ENCODE results near the gene ZNF267.
A peak's percentile ranks its signal among the peaks of the same experiment; 100 is the strongest.

Gene ZNF267

GRCh38 chr16:31871510-31871909 lies 2.1 kb upstream of the ZNF267 start:
- ChIA-PET POLR2A (no interaction called here), CTCF (interaction anchor here (1.1 to 3.1 kb wide), 3 partner anchors 9 to 397 kb away, joined by 3 to 14 read pairs (median 4); no protein-coding TSS in a partner anchor)
- no CpG with 5 or more reads among the region's 3 CpGs for WGBS (ENCODE audit: insufficient coverage)
- Histone ChIP-seq H3K36me3 (ENCODE audit: control insufficient read depth in 4 of 4, insufficient read depth in 4 of 4, low read length in 3 of 4) (peaks cover 0 to 18% (median 6%) of the 10 kb centered on the region in 4 experiments), H3K27me3 (replicated peaks in 2 of 5; ENCODE audit: control insufficient read depth in 4 of 5, insufficient read depth in 5 of 5, low read length in 4 of 5) (no peaks in the 10 kb centered on the region), H3K27ac (ENCODE audit: insufficient read depth in 1 of 2, low read depth in 1 of 2, low read length in 2 of 2, poor library complexity in 1 of 2, severe bottlenecking in 2 of 2) (no peak overlapping the region), H3K4me1 (ENCODE audit: control extremely low read depth in 1 of 4, control insufficient read depth in 4 of 4, insufficient read depth in 4 of 4, low read length in 3 of 4) (peaks cover 25 to 58% (median 43%) of the 10 kb centered on the region in 4 experiments), H3K9me3 (ENCODE audit: control extremely low read depth in 1 of 5, control insufficient read depth in 4 of 5, insufficient read depth in 2 of 5, low read depth in 1 of 5, low read length in 4 of 5) (peaks cover 0 to 6% (median 0%) of the 10 kb centered on the region in 5 experiments), H3K4me3 (ENCODE audit: control insufficient read depth in 1 of 7, extremely low read depth in 1 of 7, insufficient read depth in 4 of 7, low read depth in 2 of 7, low read length in 6 of 7) (no peak overlapping the region)
- no peak for DNase-seq

GRCh38 chr16:31872201-31872600 lies 1.4 kb upstream of the ZNF267 start:
- no peak overlapping the region for H3K4me3 ChIP-seq (ENCODE audit: control insufficient read depth in 1 of 7, extremely low read depth in 1 of 7, insufficient read depth in 4 of 7, low read depth in 2 of 7, low read length in 6 of 7)
- ChIA-PET POLR2A (no interaction called here), CTCF (interaction anchor here (1.5 to 3.1 kb wide), 3 partner anchors 10 to 14 kb away, joined by 4 to 14 read pairs (median 9); no protein-coding TSS in a partner anchor)
- 94% methylated on average over 4 of the region's 6 CpGs for WGBS (ENCODE audit: insufficient coverage)
- H3K4me1 ChIP-seq (ENCODE audit: control extremely low read depth in 1 of 4, control insufficient read depth in 4 of 4, insufficient read depth in 4 of 4, low read length in 3 of 4): peaks cover 28 to 65% (median 49%) of the 10 kb centered on the region in 4 experiments
- H3K27me3 ChIP-seq (replicated peaks in 2 of 5; ENCODE audit: control insufficient read depth in 4 of 5, insufficient read depth in 5 of 5, low read length in 4 of 5): no peaks in the 10 kb centered on the region
- H3K27ac ChIP-seq (ENCODE audit: insufficient read depth in 1 of 2, low read depth in 1 of 2, low read length in 2 of 2, poor library complexity in 1 of 2, severe bottlenecking in 2 of 2): no peak overlapping the region
- peaks cover 0 to 10% (median 0%) of the 10 kb centered on the region in 5 experiments for H3K9me3 ChIP-seq (ENCODE audit: control extremely low read depth in 1 of 5, control insufficient read depth in 4 of 5, insufficient read depth in 2 of 5, low read depth in 1 of 5, low read length in 4 of 5)
- peaks cover 0 to 25% (median 6%) of the 10 kb centered on the region in 4 experiments for H3K36me3 ChIP-seq (ENCODE audit: control insufficient read depth in 4 of 4, insufficient read depth in 4 of 4, low read length in 3 of 4)
- no peak for DNase-seq

GRCh38 chr16:31874366-31875111 lies 932 bp downstream of the ZNF267 start:
- H3K4me1 ChIP-seq (ENCODE audit: control extremely low read depth in 1 of 4, control insufficient read depth in 4 of 4, insufficient read depth in 4 of 4, low read length in 3 of 4): peaks cover 21 to 72% (median 48%) of the 10 kb centered on the region in 4 experiments
- peak overlapping the region; percentile 96 to 97 for H3K27ac ChIP-seq (ENCODE audit: insufficient read depth in 1 of 2, low read depth in 1 of 2, low read length in 2 of 2, poor library complexity in 1 of 2, severe bottlenecking in 2 of 2)
- H3K9me3 ChIP-seq (ENCODE audit: control extremely low read depth in 1 of 5, control insufficient read depth in 4 of 5, insufficient read depth in 2 of 5, low read depth in 1 of 5, low read length in 4 of 5): peaks cover 0 to 24% (median 0%) of the 10 kb centered on the region in 5 experiments
- 0% methylated on average over 7 of the region's 14 CpGs for WGBS (ENCODE audit: insufficient coverage)
- H3K27me3 ChIP-seq (replicated peaks in 2 of 5; ENCODE audit: control insufficient read depth in 4 of 5, insufficient read depth in 5 of 5, low read length in 4 of 5): no peaks in the 10 kb centered on the region
- ChIA-PET POLR2A (interaction anchor here (0.9 to 1.8 kb wide), 2 partner anchors 162 to 417 kb away, joined by 3 to 4 read pairs; a partner anchor contains a TSS), CTCF (interaction anchor here (1.3 to 2.2 kb wide), 3 partner anchors 13 to 173 kb away, joined by 3 to 9 read pairs (median 4); no protein-coding TSS in a partner anchor)
- peak overlapping the region; percentile 83 to 99 (median 97) for H3K4me3 ChIP-seq (ENCODE audit: control insufficient read depth in 1 of 7, extremely low read depth in 1 of 7, insufficient read depth in 4 of 7, low read depth in 2 of 7, low read length in 6 of 7)
- DNase-seq: peak; percentile 65 to 84 (median 80)
- peaks cover 2 to 48% (median 14%) of the 10 kb centered on the region in 4 experiments for H3K36me3 ChIP-seq (ENCODE audit: control insufficient read depth in 4 of 4, insufficient read depth in 4 of 4, low read length in 3 of 4)

GRCh38 chr16:31875112-31875803 lies 1.7 kb downstream of the ZNF267 start:
- POLR2A ChIA-PET: no interaction called here
- Histone ChIP-seq H3K36me3 (ENCODE audit: control insufficient read depth in 4 of 4, insufficient read depth in 4 of 4, low read length in 3 of 4) (peaks cover 2 to 55% (median 18%) of the 10 kb centered on the region in 4 experiments), H3K4me3 (ENCODE audit: control insufficient read depth in 1 of 7, extremely low read depth in 1 of 7, insufficient read depth in 4 of 7, low read depth in 2 of 7, low read length in 6 of 7) (peak overlapping the region in 6 of 7 experiments; percentile 88 to 99 (median 98)), H3K27me3 (replicated peaks in 2 of 5; ENCODE audit: control insufficient read depth in 4 of 5, insufficient read depth in 5 of 5, low read length in 4 of 5) (no peaks in the 10 kb centered on the region), H3K9me3 (ENCODE audit: control extremely low read depth in 1 of 5, control insufficient read depth in 4 of 5, insufficient read depth in 2 of 5, low read depth in 1 of 5, low read length in 4 of 5) (peaks cover 0 to 31% (median 0%) of the 10 kb centered on the region in 5 experiments), H3K4me1 (ENCODE audit: control extremely low read depth in 1 of 4, control insufficient read depth in 4 of 4, insufficient read depth in 4 of 4, low read length in 3 of 4) (peaks cover 21 to 72% (median 46%) of the 10 kb centered on the region in 4 experiments), H3K27ac (ENCODE audit: insufficient read depth in 1 of 2, low read depth in 1 of 2, low read length in 2 of 2, poor library complexity in 1 of 2, severe bottlenecking in 2 of 2) (peak overlapping the region; percentile 96 to 97)
- CTCF ChIA-PET: interaction anchor here (2.1 kb wide), 1 partner anchor 17 kb away, joined by 4 read pairs; no protein-coding TSS in a partner anchor
- no peak for DNase-seq
- 51% methylated on average over 4 of the region's 5 CpGs for WGBS (ENCODE audit: insufficient coverage)

GRCh38 chr16:31875928-31876547 lies 2.4 kb downstream of the ZNF267 start:
- no CpG with 5 or more reads among the region's 4 CpGs for WGBS (ENCODE audit: insufficient coverage)
- H3K36me3 ChIP-seq (ENCODE audit: control insufficient read depth in 4 of 4, insufficient read depth in 4 of 4, low read length in 3 of 4): peaks cover 4 to 63% (median 21%) of the 10 kb centered on the region in 4 experiments
- H3K27ac ChIP-seq (ENCODE audit: insufficient read depth in 1 of 2, low read depth in 1 of 2, low read length in 2 of 2, poor library complexity in 1 of 2, severe bottlenecking in 2 of 2): peak overlapping the region; percentile 35 to 97
- ChIA-PET POLR2A (no interaction called here), CTCF (interaction anchor here (2.1 kb wide), 1 partner anchor 18 kb away, joined by 4 read pairs; no protein-coding TSS in a partner anchor)
- H3K9me3 ChIP-seq (ENCODE audit: control extremely low read depth in 1 of 5, control insufficient read depth in 4 of 5, insufficient read depth in 2 of 5, low read depth in 1 of 5, low read length in 4 of 5): peaks cover 0 to 36% (median 0%) of the 10 kb centered on the region in 5 experiments
- H3K4me1 ChIP-seq (ENCODE audit: control extremely low read depth in 1 of 4, control insufficient read depth in 4 of 4, insufficient read depth in 4 of 4, low read length in 3 of 4): peaks cover 21 to 73% (median 46%) of the 10 kb centered on the region in 4 experiments
- DNase-seq: no peak
- peak overlapping the region in 3 of 7 experiments; percentile 57 to 99 (median 93) for H3K4me3 ChIP-seq (ENCODE audit: control insufficient read depth in 1 of 7, extremely low read depth in 1 of 7, insufficient read depth in 4 of 7, low read depth in 2 of 7, low read length in 6 of 7)
- no peaks in the 10 kb centered on the region for H3K27me3 ChIP-seq (replicated peaks in 2 of 5; ENCODE audit: control insufficient read depth in 4 of 5, insufficient read depth in 5 of 5, low read length in 4 of 5)

- no peaks in the 10 kb centered on the region for H3K27me3 ChIP-seq (replicated peaks in 2 of 5; ENCODE audit: control insufficient read depth in 4 of 5, insufficient read depth in 5 of 5, low read length in 4 of 5)
- peaks cover 21 to 77% (median 47%) of the 10 kb centered on the region in 4 experiments for H3K4me1 ChIP-seq (ENCODE audit: control extremely low read depth in 1 of 4, control insufficient read depth in 4 of 4, insufficient read depth in 4 of 4, low read length in 3 of 4)
- POLR2A ChIA-PET: no interaction called here
- peak; percentile 50 to 89 (median 87) for DNase-seq
- H3K4me3 ChIP-seq (ENCODE audit: control insufficient read depth in 1 of 7, extremely low read depth in 1 of 7, insufficient read depth in 4 of 7, low read depth in 2 of 7, low read length in 6 of 7): peak overlapping the region in 6 of 7 experiments; percentile 13 to 99 (median 39)
- H3K9me3 ChIP-seq (ENCODE audit: control extremely low read depth in 1 of 5, control insufficient read depth in 4 of 5, insufficient read depth in 2 of 5, low read depth in 1 of 5, low read length in 4 of 5): peaks cover under 1 to 43% (median 5%) of the 10 kb centered on the region in 5 experiments
- 13% methylated on average over 3 of the region's 5 CpGs for WGBS (ENCODE audit: insufficient coverage)
- H3K36me3 ChIP-seq (ENCODE audit: control insufficient read depth in 4 of 4, insufficient read depth in 4 of 4, low read length in 3 of 4): peaks cover 8 to 75% (median 29%) of the 10 kb centered on the region in 4 experiments
- CTCF ChIA-PET: interaction anchor here (0.7 kb wide), 1 partner anchor 9 kb away, joined by 3 read pairs; no protein-coding TSS in a partner anchor
- H3K27ac ChIP-seq (ENCODE audit: insufficient read depth in 1 of 2, low read depth in 1 of 2, low read length in 2 of 2, poor library complexity in 1 of 2, severe bottlenecking in 2 of 2): peak overlapping the region; percentile 67 to 86
Observed at GRCh38 chr16:31876951-31877828, 3.6 kb downstream of the ZNF267 start.

All from common myeloid progenitor, CD34-positive (primary cell).